ENCODE data around the gene MED17.

- TF ChIP-seq CTCF (IDR thresholded peaks at IDR 0.05) (no peak), POLR2A (IDR thresholded peaks at IDR 0.05; ENCODE audit: low read depth) (no peak), POLR2AphosphoS5 (IDR thresholded peaks at IDR 0.05) (no peak), EP300 (IDR thresholded peaks at IDR 0.05) (no peak)
These were observed 37.0 kb upstream of the MED17 start for GRCh38 chr11:93747122-93747521.
